ENCODE results near the gene FLOT1. TPM values are rescaled to one million over a fixed set of nuclear protein-coding genes. Genes with fewer than 3 reads are reported as not detected.
"Not testable (repeated sequence)": the region's sequence is repeated elsewhere in the genome, so short reads cannot be mapped to it uniquely, and the experiment has no call there.

The FLOT1 gene
- total RNA-seq, 4 donors from 2014 or later: 96.9 to 127 (median 117) TPM

- ATAC-seq (peak; percentile 45 to 46), DNase-seq (peak; percentile 80 to 88)
- H3K4me3 ChIP-seq: peak overlapping the region; percentile 68 to 99 (median 81)
- intact Hi-C loops (cut with DNase I; ENCODE audit: low total_unique reads): loop anchor here (1.0 to 2.0 kb wide), 3 partner anchors 21 to 151 kb away; partner anchors contain the start of genes ABCF1 and FLOT1
- in situ Hi-C loops (cut with MboI; ENCODE audit: low sequenced_read_pairs in 4 of 4): loop anchor here (5.0 kb wide), 2 partner anchors 39 to 44 kb away; no protein-coding TSS in a partner anchor
- H3K36me3 ChIP-seq: peaks cover 0 to 37% of the 10 kb centered on the region in 2 donors
- H3K27ac ChIP-seq: peak overlapping the region; percentile 94 to 99 (median 97)
- no peaks in the 10 kb centered on the region for H3K27me3 ChIP-seq
- peaks cover 30% of the 10 kb centered on the region in 2 donors for H3K4me1 ChIP-seq
- peak; percentile 39 to 40 for TF ChIP-seq POLR2A (IDR thresholded peaks at IDR 0.05)
- peak; percentile 34 to 75 (median 52) for TF ChIP-seq CTCF (IDR thresholded peaks at IDR 0.05 in 4 of 5, conservative IDR thresholded peaks at IDR 0.05 in 1 of 5)
- no peaks in the 10 kb centered on the region for H3K9me3 ChIP-seq
These were observed 21.1 kb downstream of the FLOT1 start for GRCh38 chr6:30721198-30722024.

- Histone ChIP-seq H3K27ac (peak overlapping the region; percentile 94 to 99 (median 97)), H3K9me3 (no peaks in the 10 kb centered on the region), H3K4me3 (peak overlapping the region; percentile 68 to 99 (median 81)), H3K36me3 (peaks cover 0 to 31% of the 10 kb centered on the region in 2 donors), H3K27me3 (no peaks in the 10 kb centered on the region), H3K4me1 (peaks cover 32 to 33% of the 10 kb centered on the region in 2 donors)
- intact Hi-C loops (cut with DNase I; ENCODE audit: low total_unique reads): loop anchor here (1.0 to 2.0 kb wide), 3 partner anchors 22 to 150 kb away; partner anchors contain the start of genes ABCF1, FLOT1, MRPS18B and PPP1R10
- ATAC-seq (peak; percentile 19 to 24), DNase-seq (peak; percentile 64 to 79)
- no peak for TF ChIP-seq CTCF (IDR thresholded peaks at IDR 0.05 in 4 of 5, conservative IDR thresholded peaks at IDR 0.05 in 1 of 5)
- TF ChIP-seq POLR2A (IDR thresholded peaks at IDR 0.05): no peak
- in situ Hi-C loops (cut with MboI; ENCODE audit: low sequenced_read_pairs in 4 of 4): loop anchor here (5.0 kb wide), 2 partner anchors 38 to 43 kb away; no protein-coding TSS in a partner anchor
These were observed 21.7 kb downstream of the FLOT1 start for GRCh38 chr6:30720738-30721197.

GRCh38 chr6:30719791-30720737, 22.4 kb downstream of the FLOT1 start, which contains the start of gene TUBB:
TUBB (plus strand) TSS chr6:30720352; CDS start chr6:30720507, 155 bp downstream.
- ATAC-seq (peak; percentile 72 to 75), DNase-seq (peak; percentile 97 to 98)
- H3K36me3 ChIP-seq: peaks cover 0 to 24% of the 10 kb centered on the region in 2 donors
- TF ChIP-seq POLR2A (IDR thresholded peaks at IDR 0.05) (peak; percentile 87 to 91), CTCF (IDR thresholded peaks at IDR 0.05 in 4 of 5, conservative IDR thresholded peaks at IDR 0.05 in 1 of 5) (peak in 3 of 5 experiments; percentile 6 to 34 (median 31))
- H3K4me3 ChIP-seq: peak within 1 kb of the TSS; percentile 68 to 99 (median 81)
- in situ Hi-C loops (cut with MboI; ENCODE audit: low sequenced_read_pairs in 4 of 4) (loop anchor here (5.0 kb wide), 2 partner anchors 38 to 43 kb away; no protein-coding TSS in a partner anchor), intact Hi-C loops (cut with DNase I; ENCODE audit: low total_unique reads) (loop anchor here (1.0 to 10.0 kb wide), 4 partner anchors 23 to 1475 kb away; partner anchors contain the start of genes ABCF1, FLOT1, GPSM3 and MRPS18B)
- H3K4me1 ChIP-seq: peaks cover 32 to 33% of the 10 kb centered on the region in 2 donors
- no peaks in the 10 kb centered on the region for H3K9me3 ChIP-seq
- no peaks in the 10 kb centered on the region for H3K27me3 ChIP-seq
- H3K27ac ChIP-seq: peak within 1 kb of the TSS; percentile 94 to 99 (median 97)

- peaks cover 32 to 33% of the 10 kb centered on the region in 2 donors for H3K4me1 ChIP-seq
- TF ChIP-seq POLR2A (IDR thresholded peaks at IDR 0.05): no peak
- no peak for TF ChIP-seq CTCF (IDR thresholded peaks at IDR 0.05 in 4 of 5, conservative IDR thresholded peaks at IDR 0.05 in 1 of 5)
These were observed 23.1 kb downstream of the FLOT1 start for GRCh38 chr6:30719356-30719755.

GRCh38 chr6:30717845-30718720, 24.4 kb downstream of the FLOT1 start:
- peaks cover 32 to 33% of the 10 kb centered on the region in 2 donors for H3K4me1 ChIP-seq
- H3K36me3 ChIP-seq: peaks cover 0 to 20% of the 10 kb centered on the region in 2 donors
- H3K27me3 ChIP-seq; ATAC-seq; DNase-seq; in situ Hi-C loops (cut with MboI; ENCODE audit: low sequenced_read_pairs in 4 of 4); H3K9me3 ChIP-seq: not testable (repeated sequence)
- intact Hi-C loops (cut with DNase I; ENCODE audit: low total_unique reads): loop anchor here (1.0 to 10.0 kb wide), 3 partner anchors 27 to 1477 kb away; partner anchors contain the start of genes GPSM3 and PBX2
- H3K27ac ChIP-seq: peak overlapping the region; percentile 94 to 99 (median 97)
- H3K4me3 ChIP-seq: peak overlapping the region; percentile 49 to 91 (median 76)

More at GRCh38 chr6:30719356-30719755, 23.1 kb downstream of the FLOT1 start:
- intact Hi-C loops (cut with DNase I; ENCODE audit: low total_unique reads): loop anchor here (10.0 kb wide), 1 partner anchor 1475 kb away; the partner anchor contains the start of genes GPSM3 and PBX2
- ATAC-seq (no peak), DNase-seq (no peak)
- peaks cover 0 to 20% of the 10 kb centered on the region in 2 donors for H3K36me3 ChIP-seq
- in situ Hi-C loops (cut with MboI; ENCODE audit: low sequenced_read_pairs in 4 of 4): no loop called here
- H3K27me3 ChIP-seq: no peaks in the 10 kb centered on the region
- no peaks in the 10 kb centered on the region for H3K9me3 ChIP-seq
- peak overlapping the region; percentile 52 to 99 (median 76) for H3K4me3 ChIP-seq
- peak overlapping the region; percentile 94 to 99 (median 97) for H3K27ac ChIP-seq
